Hepatocyte (in vitro differentiated cells): ENCODE measurements around the gene RASL10B. TPM values are rescaled to one million over a fixed set of nuclear protein-coding genes. Genes with fewer than 3 reads are reported as not detected.

Experiments
- DNase-seq: peaks from one replicate; pipeline ENCODE4 v3.0.0-alpha.2; 2016; ENCODE audit warnings: low spot score
- H2AFZ ChIP-seq: fragments of 200-600 bp; sonication (generic); 2 replicates; pipeline ENCODE4 v1.6.0; 2016; ENCODE audit warnings: antibody characterized with exemption, mild to moderate bottlenecking
- H3K27ac ChIP-seq: fragments of 200-600 bp; sonication (generic); 2 replicates; pipeline ENCODE4 v1.5.1; 2016; ENCODE audit warnings: mild to moderate bottlenecking
- H3K27me3 ChIP-seq: fragments of 200-600 bp; sonication (generic); 2 replicates; pipeline ENCODE4 v1.6.1; 2016
- H3K36me3 ChIP-seq: fragments of 200-600 bp; sonication (generic); replicated peaks from 2 replicates; pipeline ENCODE4 v1.5.1; 2016; ENCODE audit warnings: low read depth; ENCODE audit not compliant: insufficient read depth
- H3K4me1 ChIP-seq: fragments of 200-600 bp; sonication (generic); 2 replicates; pipeline ENCODE4 v1.5.1; 2016; ENCODE audit warnings: mild to moderate bottlenecking, moderate library complexity; ENCODE audit not compliant: insufficient read depth
- H3K4me2 ChIP-seq: fragments of 200-600 bp; sonication (generic); 2 replicates; pipeline ENCODE4 v1.6.0; 2016
- H3K4me3 ChIP-seq: fragments of 200-600 bp; sonication (generic); 2 replicates; pipeline ENCODE4 v1.5.1; 2016; ENCODE audit warnings: mild to moderate bottlenecking
- H3K79me2 ChIP-seq: fragments of 200-600 bp; sonication (generic); 2 replicates; pipeline ENCODE4 v1.6.0; 2017; ENCODE audit warnings: mild to moderate bottlenecking
- H3K9me2 ChIP-seq: fragments of 200-600 bp; sonication (generic); replicated peaks from 2 replicates; pipeline ENCODE4 v1.6.0; 2017; ENCODE audit warnings: mild to moderate bottlenecking; ENCODE audit not compliant: insufficient read depth
- H3K9me3 ChIP-seq: fragments of 200-600 bp; sonication (generic); 2 replicates; pipeline ENCODE4 v1.5.1; 2016; ENCODE audit warnings: low read depth, mild to moderate bottlenecking
- H4K20me1 ChIP-seq: fragments of 200-600 bp; sonication (generic); 2 replicates; pipeline ENCODE4 v1.6.0; 2016; ENCODE audit warnings: mild to moderate bottlenecking; ENCODE audit not compliant: insufficient read depth, poor library complexity, severe bottlenecking
- CTCF ChIP-seq: fragments of 200-600 bp; sonication (generic); IDR thresholded peaks from 2 replicates; pipeline ENCODE4 v1.5.1; 2016; ENCODE audit warnings: antibody characterized with exemption, mild to moderate bottlenecking; ENCODE audit not compliant: poor library complexity
- EZH2 ChIP-seq: fragments of 200-600 bp; sonication (generic); IDR thresholded peaks from 2 replicates; pipeline ENCODE4 v1.6.1; 2016; ENCODE audit warnings: antibody characterized with exemption, mild to moderate bottlenecking, borderline replicate concordance
- EZH2phosphoT487 ChIP-seq: fragments of 200-600 bp; sonication (generic); IDR thresholded peaks from one replicate; pipeline ENCODE4 v1.6.1; 2018; ENCODE audit warnings: antibody characterized with exemption, mild to moderate bottlenecking, low read depth, moderate library complexity; ENCODE audit not compliant: unreplicated experiment, severe bottlenecking
- WGBS: methylation state at CpG from one replicate; pipeline ENCODE4 v1.1.6; 2016; ENCODE audit warnings: low lambda C conversion rate; ENCODE audit errors: missing lambda C conversion rate; 5-methylcytosine and 5-hydroxymethylcytosine counted together
- polyA plus RNA-seq: library from polyadenylated mRNA; unstranded; fragments of >200 nt; fragmentation: Nextera tagmentation; extraction: Ambion mirVana; gene quantifications from 2 replicates; pipeline ENCODE4 v1.2.1, GENCODE V29; 2016
- total RNA-seq: library from RNA; depleted of rRNA; stranded (reverse); fragments of >200 nt; gene quantifications from 2 replicates; pipeline ENCODE4 v1.2.3, GENCODE V29; 2014

Gene RASL10B
- total and polyA plus RNA-seq, 2 experiments from 2014 or later = 7.1 to 7.6 TPM

GRCh38 chr17:35731917-35732805, 722 bp downstream of the RASL10B start:
- H2AFZ ChIP-seq = peak overlapping the region; percentile 84
- no peak for TF ChIP-seq EZH2
- no peak for TF ChIP-seq CTCF
- no peak for TF ChIP-seq EZH2phosphoT487
- H3K4me3 ChIP-seq = peak overlapping the region; percentile 89
- H3K4me2 ChIP-seq = peak overlapping the region; percentile 96
- no peaks in the 10 kb centered on the region for H3K36me3 ChIP-seq
- no peaks in the 10 kb centered on the region for H3K9me3 ChIP-seq
- H4K20me1 ChIP-seq = no peaks in the 10 kb centered on the region
- no peaks in the 10 kb centered on the region for H3K79me2 ChIP-seq
- 16% methylated on average over 22 of the region's 47 CpGs for WGBS
- no peak overlapping the region for H3K27ac ChIP-seq
- no peaks in the 10 kb centered on the region for H3K9me2 ChIP-seq
- no peaks in the 10 kb centered on the region for H3K27me3 ChIP-seq
- no peak for DNase-seq
- peaks cover 12% of the 10 kb centered on the region for H3K4me1 ChIP-seq

- TF ChIP-seq CTCF = no peak
- TF ChIP-seq EZH2 = no peak
- TF ChIP-seq EZH2phosphoT487 = no peak
- Histone ChIP-seq H3K9me3 (no peaks in the 10 kb centered on the region), H3K9me2 (no peaks in the 10 kb centered on the region), H3K4me2 (peak overlapping the region; percentile 96), H2AFZ (no peak overlapping the region), H3K79me2 (no peaks in the 10 kb centered on the region), H3K4me3 (no peak overlapping the region), H3K27ac (no peak overlapping the region), H4K20me1 (no peaks in the 10 kb centered on the region), H3K36me3 (no peaks in the 10 kb centered on the region), H3K27me3 (no peaks in the 10 kb centered on the region), H3K4me1 (peaks cover 6% of the 10 kb centered on the region)
- WGBS = 67% methylated on average over 1 of the region's 1 CpG
- no peak for DNase-seq
Measured at GRCh38 chr17:35732806-35733136, 1.3 kb downstream of the RASL10B start.

- H3K27me3 ChIP-seq = no peaks in the 10 kb centered on the region
- 76% methylated on average over 6 of the region's 6 CpGs for WGBS
- no peaks in the 10 kb centered on the region for H3K9me2 ChIP-seq
- H3K9me3 ChIP-seq = no peaks in the 10 kb centered on the region
- no peaks in the 10 kb centered on the region for H4K20me1 ChIP-seq
- no peak overlapping the region for H3K27ac ChIP-seq
- TF ChIP-seq EZH2 (no peak), EZH2phosphoT487 (no peak), CTCF (no peak)
- H2AFZ ChIP-seq = no peak overlapping the region
- H3K36me3 ChIP-seq = no peaks in the 10 kb centered on the region
- no peak for DNase-seq
- no peaks in the 10 kb centered on the region for H3K79me2 ChIP-seq
- H3K4me2 ChIP-seq = no peak overlapping the region
- H3K4me3 ChIP-seq = no peak overlapping the region
- H3K4me1 ChIP-seq = peaks cover 5% of the 10 kb centered on the region
Measured at GRCh38 chr17:35733366-35733765, 1.9 kb downstream of the RASL10B start.
